Suprapubic skin (tissue), 4 donors: Measurements from ENCODE around the gene CIBAR2. TPM values are rescaled to one million over a fixed set of nuclear protein-coding genes. Genes with fewer than 3 reads are reported as not detected.
A peak's percentile ranks its signal among the peaks of the same experiment; 100 is the strongest.

Source experiments
- DNase-seq, 2 donors: peaks; one replicate each; pipeline ENCODE4 v3.0.0-alpha.2; 2019; ENCODE audit warnings: low spot score in 2 of 2
- H3K27ac ChIP-seq: fragments of 200-600 bp; sonication (generic); one replicate; pipeline ENCODE4 v1.5.1; 2019
- H3K27me3 ChIP-seq: fragments of 200-600 bp; sonication (generic); one replicate; pipeline ENCODE4 v1.5.1; 2019
- H3K36me3 ChIP-seq: fragments of 200-600 bp; sonication (generic); one replicate; pipeline ENCODE4 v1.5.1; 2019
- H3K4me1 ChIP-seq: fragments of 200-600 bp; sonication (generic); one replicate; pipeline ENCODE4 v1.5.1; 2019
- H3K4me3 ChIP-seq: fragments of 200-600 bp; sonication (generic); one replicate; pipeline ENCODE4 v1.5.1; 2019; ENCODE audit warnings: mild to moderate bottlenecking
- H3K9me3 ChIP-seq: fragments of 200-600 bp; sonication (generic); one replicate; pipeline ENCODE4 v1.5.1; 2019
- CTCF ChIP-seq, 2 donors: fragments of 200-600 bp in 1 of 2; fragments of 450-650 bp in 1 of 2; sonication (generic) in 1 of 2; IDR thresholded peaks; one replicate each; pipeline ENCODE4 v1.5.1; 2016 to 2019; ENCODE audit warnings: antibody characterized with exemption in 2 of 2, mild to moderate bottlenecking in 1 of 2, moderate library complexity in 1 of 2
- EP300 ChIP-seq: sonication (generic); formaldehyde crosslinking; IDR thresholded peaks from one replicate; pipeline ENCODE4 v1.6.1; 2017; ENCODE audit warnings: antibody characterized with exemption
- POLR2A ChIP-seq, 2 donors: fragments of 450-650 bp; IDR thresholded peaks; one replicate each; pipeline ENCODE4 v1.6.1; 2017; ENCODE audit warnings: antibody characterized with exemption in 2 of 2, mild to moderate bottlenecking in 2 of 2, moderate library complexity in 2 of 2
- POLR2AphosphoS5 ChIP-seq, 3 donors: sonication (generic); formaldehyde crosslinking; IDR thresholded peaks; one replicate each; pipeline ENCODE4 v1.6.1; 2017; ENCODE audit warnings: antibody characterized with exemption in 3 of 3
- WGBS: methylation state at CpG from one replicate; pipeline ENCODE4 v1.1.5; 2018; 5-methylcytosine and 5-hydroxymethylcytosine counted together
- total RNA-seq, 4 donors: library from RNA; depleted of rRNA; stranded (reverse); fragments of >200 nt; gene quantifications; one replicate each; pipeline ENCODE4 v1.1.0, GENCODE V29; 2016

The CIBAR2 gene
- total RNA-seq, 4 donors from 2014 or later: not detected

DNA sequence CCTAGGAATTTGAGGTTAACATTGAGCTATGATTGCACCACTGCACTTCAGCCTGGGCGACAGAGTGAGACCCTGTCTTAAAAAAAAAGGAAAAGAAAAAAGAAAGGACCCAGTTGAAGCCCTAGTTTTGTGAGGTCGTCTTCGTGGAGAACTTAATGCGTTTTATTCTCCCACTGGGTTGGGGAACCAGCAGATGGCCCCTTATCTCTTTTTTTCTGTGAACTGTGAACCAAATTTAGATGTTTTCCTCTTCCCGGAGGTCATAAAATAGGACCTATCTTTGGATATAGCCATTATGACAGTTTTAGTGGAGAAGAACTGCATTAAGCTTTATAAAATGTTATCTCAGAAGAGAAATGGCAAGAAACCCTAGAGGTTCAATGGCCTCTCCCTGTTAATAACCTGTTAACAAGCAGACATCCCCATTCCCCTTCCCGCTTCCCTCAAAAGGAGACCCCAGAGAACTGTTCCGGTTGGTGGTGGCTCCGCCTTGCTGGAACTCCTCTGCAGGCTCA, 61.1 kb downstream of the CIBAR2 start:
- H3K4me3 ChIP-seq: no peak overlapping the region
- DNase-seq: no peak
- peak overlapping the region; percentile 11 for H3K27ac ChIP-seq
- H3K36me3 ChIP-seq: no peaks in the 10 kb centered on the region
- TF ChIP-seq POLR2A (IDR thresholded peaks at IDR 0.05) (no peak), POLR2AphosphoS5 (IDR thresholded peaks at IDR 0.05) (no peak), EP300 (no peak), CTCF (IDR thresholded peaks at IDR 0.05) (no peak)
- no peaks in the 10 kb centered on the region for H3K27me3 ChIP-seq
- 76% methylated on average over 8 of the region's 8 CpGs for WGBS
- H3K9me3 ChIP-seq: no peaks in the 10 kb centered on the region
- peaks cover 24% of the 10 kb centered on the region for H3K4me1 ChIP-seq

- TF ChIP-seq POLR2AphosphoS5 (IDR thresholded peaks at IDR 0.05) (no peak), CTCF (IDR thresholded peaks at IDR 0.05) (no peak), POLR2A (IDR thresholded peaks at IDR 0.05) (no peak), EP300 (no peak)
- H3K9me3 ChIP-seq: no peaks in the 10 kb centered on the region
- no peaks in the 10 kb centered on the region for H3K36me3 ChIP-seq
- no peak overlapping the region for H3K27ac ChIP-seq
- H3K4me1 ChIP-seq: peaks cover 12% of the 10 kb centered on the region
- 90% methylated on average over 15 of the region's 15 CpGs for WGBS
- no peaks in the 10 kb centered on the region for H3K27me3 ChIP-seq
- no peak for DNase-seq
- H3K4me3 ChIP-seq: no peak overlapping the region
These were observed 62.5 kb downstream of the CIBAR2 start for GRCh38 chr16:85049706-85050305.

DNA sequence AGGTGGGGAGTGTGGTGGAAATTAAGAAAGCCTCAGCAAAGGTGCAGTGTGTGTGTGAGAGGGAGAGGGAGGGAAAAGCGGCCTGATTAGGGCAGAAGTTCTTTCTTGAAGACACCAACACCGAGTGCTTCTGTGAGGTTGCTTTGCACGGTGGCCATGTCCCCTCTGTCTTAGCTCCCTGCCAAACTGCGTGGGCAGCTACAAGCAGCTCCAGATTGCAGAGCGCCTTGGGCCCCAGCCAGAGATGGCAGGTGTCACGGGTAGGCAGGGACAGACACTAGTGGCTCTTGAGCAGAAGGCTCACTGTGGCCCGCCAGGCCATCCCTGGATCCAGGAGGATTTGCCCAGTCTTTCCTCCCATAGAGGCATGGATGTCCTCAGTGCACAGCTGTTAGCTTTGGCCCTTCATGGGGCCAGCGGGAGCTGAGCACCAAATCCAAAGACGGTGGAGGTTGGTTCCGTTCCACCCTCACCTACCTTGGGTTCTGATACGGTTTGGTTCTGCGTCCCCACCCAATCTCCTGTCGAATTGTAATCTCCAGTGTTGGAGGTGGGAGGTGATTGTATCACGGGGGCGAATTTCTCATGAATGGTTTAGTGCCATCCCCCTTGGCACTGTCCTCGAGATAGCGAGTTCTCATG, 63.2 kb downstream of the CIBAR2 start:
- Histone ChIP-seq H3K27me3 (no peaks in the 10 kb centered on the region), H3K27ac (no peak overlapping the region), H3K36me3 (no peaks in the 10 kb centered on the region), H3K4me3 (no peak overlapping the region), H3K9me3 (no peaks in the 10 kb centered on the region), H3K4me1 (peaks cover 8% of the 10 kb centered on the region)
- TF ChIP-seq POLR2A (IDR thresholded peaks at IDR 0.05) (no peak), EP300 (no peak), CTCF (IDR thresholded peaks at IDR 0.05) (no peak)
- no peak for DNase-seq
- WGBS: 87% methylated on average over 14 of the region's 17 CpGs

Other genes with a start within 250 kb of the CIBAR2 start
- gene ZDHHC7, start 100.9 kb downstream of the CIBAR2 start, total RNA-seq: 10 to 100 TPM; 45.9 to 65.5 (median 54.3) TPM
- gene KIAA0513, start 84.7 kb downstream of the CIBAR2 start, total RNA-seq: 10 to 100 TPM; 23.7 to 32.3 (median 26.6) TPM